GM19025 (cell line): ENCODE data around the gene TARM1.

Experiments
- ATAC-seq: cut with Tn5 transposase; IDR thresholded peaks from one replicate; pipeline ENCODE4 v1.9.1; 2021; ENCODE audit warnings: mild to moderate bottlenecking, low read depth, moderate library complexity; ENCODE audit not compliant: unreplicated experiment

Gene TARM1

DNA sequence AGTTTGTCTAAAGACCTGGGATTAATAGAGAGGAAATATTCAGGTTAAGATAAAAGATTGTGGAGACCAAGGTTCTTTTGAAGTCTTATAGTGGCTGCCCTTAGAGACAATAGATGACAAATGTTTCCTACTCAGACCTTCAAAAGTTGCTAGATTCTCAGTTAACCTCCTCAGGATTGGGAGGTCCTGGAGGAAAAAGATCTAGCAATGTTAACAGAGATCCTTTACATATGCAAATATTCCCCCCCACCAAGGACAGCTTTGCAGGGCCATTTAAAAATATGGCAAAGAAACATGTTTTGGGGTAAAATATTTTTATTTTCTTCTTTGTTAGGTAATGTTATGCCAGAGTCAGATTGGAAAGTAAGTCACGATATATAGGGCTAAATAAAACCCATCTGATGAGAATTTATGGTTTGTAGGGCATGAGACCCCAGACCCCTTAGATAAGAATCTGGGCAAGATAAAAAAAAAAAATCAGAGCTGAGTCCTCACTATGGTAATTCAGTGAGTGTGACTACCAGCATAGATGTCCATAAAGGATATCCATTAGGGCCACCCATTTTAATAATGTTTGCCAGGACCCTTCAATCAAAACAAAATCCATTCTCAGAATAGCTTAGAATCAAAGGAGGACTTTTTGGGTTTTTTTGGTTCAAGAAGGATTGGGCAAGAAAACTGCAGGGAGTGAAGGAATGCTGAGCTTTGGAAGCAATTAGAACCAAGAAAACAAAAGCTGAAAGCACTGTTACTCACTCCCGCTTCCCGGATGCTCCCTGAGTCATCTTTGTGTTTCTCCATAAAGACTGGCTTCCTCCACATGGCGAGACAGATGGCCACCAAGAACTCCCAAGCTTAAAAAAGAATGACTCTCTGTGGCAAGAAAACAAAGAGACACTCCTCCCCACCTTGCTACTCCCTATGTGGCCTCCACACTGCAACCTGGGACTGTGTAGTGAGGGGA is 45.7 kb downstream of the TARM1 start:
- no peak for ATAC-seq

DNA sequence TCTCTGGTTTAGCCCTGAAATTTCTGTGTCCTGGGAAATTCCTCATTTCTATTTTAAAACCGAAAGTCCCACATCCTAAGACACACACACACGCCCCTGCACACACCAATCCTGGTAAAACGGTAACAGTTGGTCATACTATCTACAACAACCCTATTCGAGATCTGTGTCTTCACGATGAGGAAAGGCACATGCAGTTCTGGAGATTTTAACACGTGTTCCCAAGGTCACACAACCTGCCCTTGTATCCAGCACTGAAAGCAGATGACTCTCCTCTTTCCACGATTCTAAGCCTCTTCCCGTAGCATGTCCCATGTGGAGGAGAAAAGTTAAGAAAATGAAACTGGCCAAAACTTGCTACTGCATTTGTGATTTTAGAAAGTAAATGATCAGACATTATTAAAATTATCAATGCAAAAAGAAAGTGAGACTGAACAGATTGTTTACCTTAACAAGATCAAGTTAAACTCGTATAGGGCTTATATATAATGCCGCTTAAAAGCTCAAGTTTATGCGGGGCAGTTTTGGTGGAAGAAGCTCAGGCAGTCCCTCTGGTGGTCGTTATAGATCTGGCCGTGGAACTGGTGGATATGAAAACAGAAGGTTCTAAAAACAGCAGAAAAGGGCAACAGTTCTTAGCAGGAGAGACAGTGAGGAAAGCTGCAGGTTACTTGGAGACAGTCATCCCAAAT is 50.1 kb downstream of the TARM1 start:
- ATAC-seq, result no peak

DNA sequence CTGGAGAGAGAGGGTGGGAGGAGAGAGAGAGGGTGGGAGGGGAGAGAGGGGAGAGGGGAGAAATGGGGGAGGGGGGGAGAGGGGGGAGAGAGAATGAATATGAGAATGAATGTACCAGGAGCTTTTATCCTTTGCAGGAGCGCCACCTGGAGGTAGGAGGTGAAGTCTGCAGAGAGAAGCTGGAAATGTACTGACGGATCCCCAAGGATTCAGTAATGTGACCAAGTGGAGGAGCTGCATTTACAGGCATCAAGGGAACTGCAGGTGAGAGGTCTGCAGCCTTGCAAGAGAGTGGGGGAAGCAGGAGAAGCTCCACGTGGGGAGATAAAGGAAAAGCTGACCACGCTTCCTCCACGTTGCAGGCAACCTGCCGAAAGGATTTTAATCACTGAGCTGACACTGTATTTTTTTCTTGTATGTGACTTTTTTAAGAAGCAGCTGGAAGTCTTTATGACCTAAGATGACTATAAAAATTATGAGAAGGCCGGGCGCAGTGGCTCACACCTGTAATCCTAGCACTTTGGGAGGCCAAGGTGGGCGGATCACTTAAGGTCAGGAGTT is 51.2 kb downstream of the TARM1 start:
- ATAC-seq, result no peak

DNA sequence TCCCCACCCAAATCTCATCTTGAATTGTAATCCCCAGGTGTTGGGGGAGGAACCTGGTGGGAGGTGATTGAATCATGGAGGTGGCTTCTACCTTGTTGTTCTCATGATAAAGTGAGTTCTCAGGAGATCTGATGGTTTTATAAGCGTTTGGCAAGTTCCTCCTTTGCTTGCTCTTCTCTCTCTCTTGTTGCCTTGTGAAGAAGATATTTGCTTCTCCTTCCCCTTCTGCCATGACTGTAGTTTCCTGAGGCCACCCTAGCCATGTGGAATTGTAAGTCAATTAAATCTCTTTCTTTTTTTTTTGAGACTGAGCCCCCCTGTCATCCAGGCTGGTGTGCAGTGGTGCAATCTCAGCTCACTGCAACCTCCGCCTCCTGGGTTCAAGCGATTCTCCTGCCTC is 51.9 kb downstream of the TARM1 start:
- ATAC-seq, result no peak

DNA sequence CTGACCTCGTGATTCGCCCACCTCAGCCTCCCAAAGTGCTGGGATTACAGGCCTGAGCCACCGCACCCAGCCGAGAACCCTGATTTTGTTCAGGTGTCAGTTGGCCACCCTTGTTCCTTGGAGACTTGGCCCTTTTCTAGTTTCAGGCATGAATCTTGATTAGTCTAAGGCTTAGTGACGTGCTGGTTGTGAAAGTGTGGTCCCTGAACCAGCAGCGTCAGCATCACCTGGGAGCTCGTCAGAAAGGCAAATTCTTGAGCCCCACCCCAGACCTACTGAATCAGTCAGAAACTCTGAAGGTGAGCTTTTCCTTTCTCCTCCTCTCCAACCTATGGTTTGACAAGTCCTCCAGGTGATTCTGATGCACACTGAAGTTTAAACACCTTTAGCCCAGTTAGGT is 54.5 kb downstream of the TARM1 start:
- no peak for ATAC-seq

DNA sequence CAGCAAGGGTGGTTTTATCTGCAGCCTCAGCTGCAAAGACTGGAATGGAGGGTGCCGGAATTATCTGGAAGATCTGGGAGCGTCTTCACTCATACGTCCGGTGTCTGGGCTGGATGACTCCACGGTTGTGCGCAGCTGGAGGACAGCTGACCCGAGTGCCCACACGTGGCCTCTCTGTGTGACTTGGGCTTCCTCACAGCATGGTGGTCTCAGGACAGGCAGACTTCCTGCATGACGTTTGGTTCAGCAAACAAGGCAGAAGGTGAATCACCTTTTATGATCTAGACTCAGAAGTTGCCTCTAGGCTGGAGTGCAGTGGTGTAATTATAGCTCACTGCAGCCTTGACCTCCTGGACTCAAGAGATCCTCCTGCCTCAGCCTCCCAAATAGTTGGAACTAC is 56.5 kb downstream of the TARM1 start:
- ATAC-seq, result no peak

DNA sequence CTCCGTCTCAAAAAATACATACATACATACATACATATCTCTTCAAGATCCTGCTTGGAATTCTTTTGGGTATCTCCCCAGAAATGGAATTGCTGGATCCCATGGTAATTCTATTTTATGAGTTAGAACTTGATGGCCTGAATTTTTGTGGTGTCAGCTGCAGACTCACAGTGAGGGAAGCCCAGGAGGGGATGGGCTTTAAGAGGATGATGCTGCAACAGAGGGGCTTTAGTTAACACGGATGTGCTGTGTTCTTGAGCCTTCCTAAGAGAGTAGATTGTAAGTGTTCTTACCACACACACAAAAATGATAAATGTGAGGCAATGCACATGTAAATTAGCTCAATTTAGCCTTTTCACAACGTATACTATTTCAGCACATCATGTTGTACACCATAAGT is 58.0 kb downstream of the TARM1 start:
- ATAC-seq, result no peak

DNA sequence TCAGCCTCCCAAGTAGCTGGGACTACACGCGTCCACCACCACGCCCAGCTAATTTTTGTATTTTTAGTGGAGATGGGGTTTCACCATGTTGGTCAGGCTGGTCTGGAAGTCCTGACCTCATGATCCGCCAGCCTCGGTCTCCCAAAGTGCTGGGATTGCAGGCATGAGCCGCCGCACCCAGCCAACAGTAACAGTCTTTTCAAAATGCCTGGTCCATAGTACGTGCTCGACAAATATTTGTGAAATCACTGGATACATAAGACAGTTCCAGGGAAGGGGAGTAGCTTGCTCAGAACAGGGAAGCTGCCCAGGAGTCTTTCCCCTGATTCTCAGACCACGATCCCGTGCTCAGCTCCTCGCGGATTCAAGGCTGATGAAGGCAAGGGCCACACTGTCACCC is 59.2 kb downstream of the TARM1 start:
- ATAC-seq, result no peak

DNA sequence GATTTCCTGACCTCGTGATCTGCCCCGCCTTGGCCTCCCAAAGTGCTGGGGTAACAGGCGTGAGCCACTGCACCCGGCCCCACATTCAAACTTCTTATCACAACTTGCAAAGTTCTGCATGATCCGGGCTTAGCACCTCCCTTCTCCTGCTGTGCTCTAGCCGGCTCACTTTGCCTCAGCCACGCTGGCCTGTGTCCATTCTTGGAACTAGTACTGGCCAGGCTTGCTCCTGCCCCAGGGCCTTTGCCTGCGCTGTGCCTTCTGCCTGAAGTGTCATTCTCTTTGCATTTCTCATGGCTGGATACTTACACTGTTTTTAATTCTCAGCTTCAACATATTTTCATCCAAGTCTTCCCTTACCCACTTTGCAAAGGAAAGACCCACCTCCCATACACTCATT is 59.8 kb downstream of the TARM1 start:
- ATAC-seq, result no peak
